PC-3 (cell line): ENCODE results near the gene SLC31A1. TPM values are rescaled to one million over a fixed set of nuclear protein-coding genes. Genes with fewer than 3 reads are reported as not detected.

Source experiments
- ATAC-seq: fragments of 200-7000 bp; cut with Tn5 transposase; 2 replicates; pipeline ENCODE4 v1.9.1; 2020; ENCODE audit warnings: mild to moderate bottlenecking, moderate library complexity
- BruUV-seq: library from RNA; stranded (reverse); fragments of 400-500 nt; replicated peaks from 2 replicates; lab custom pipeline; 2021; lab: Mats Ljungman, UMichigan
- CTCF ChIA-PET: fragments of 300-600 bp; sonication (Branson Sonifier 250); formaldehyde crosslinking; loops from one replicate; lab custom pipeline; 2022; ENCODE audit warnings: antibody characterized with exemption; lab: Charles Lee
- POLR2A ChIA-PET: fragments of 300-600 bp; sonication (Branson Sonifier 250); formaldehyde crosslinking; loops from one replicate; lab custom pipeline; 2022; ENCODE audit warnings: antibody characterized with exemption; ENCODE audit not compliant: unreplicated experiment; lab: Charles Lee
- DNase-seq: peaks from one replicate; pipeline ENCODE4 v3.0.0-alpha.2; 2015
- H2AFZ ChIP-seq: fragments of 300-600 bp; sonication (generic); 2 replicates; pipeline ENCODE4 v1.6.0; 2016; ENCODE audit warnings: antibody characterized with exemption, low read length
- H3F3A ChIP-seq: fragments of 300-600 bp; sonication (generic); one replicate; pipeline ENCODE4 v1.6.0; 2017; ENCODE audit warnings: antibody characterized with exemption, low read length, control low read depth, mild to moderate bottlenecking; ENCODE audit not compliant: unreplicated experiment
- H3K27ac ChIP-seq: fragments of 300-600 bp; sonication (generic); 2 replicates; pipeline ENCODE4 v1.5.1; 2016; ENCODE audit warnings: mild to moderate bottlenecking, low read length
- H3K27me3 ChIP-seq: fragments of 300-600 bp; sonication (generic); 2 replicates; pipeline ENCODE4 v1.6.1; 2016; ENCODE audit warnings: low read length, mixed read lengths
- H3K36me3 ChIP-seq: fragments of 300-600 bp; sonication (generic); 2 replicates; pipeline ENCODE4 v1.6.1; 2016; ENCODE audit warnings: low read depth, mixed run types, low read length, mixed read lengths
- H3K4me1 ChIP-seq: fragments of 300-600 bp; sonication (generic); 2 replicates; pipeline ENCODE4 v1.5.1; 2016; ENCODE audit warnings: low read length; ENCODE audit not compliant: insufficient read depth
- H3K4me2 ChIP-seq: fragments of 300-600 bp; sonication (generic); 2 replicates; pipeline ENCODE4 v1.6.0; 2016; ENCODE audit warnings: low read length
- H3K4me3 ChIP-seq: fragments of 300-600 bp; sonication (generic); 2 replicates; pipeline ENCODE4 v1.5.1; 2016; ENCODE audit warnings: mild to moderate bottlenecking, low read length, mixed read lengths
- H3K79me2 ChIP-seq: fragments of 300-600 bp; sonication (generic); 2 replicates; pipeline ENCODE4 v1.6.1; 2017; ENCODE audit warnings: low read length, mixed read lengths
- H3K9ac ChIP-seq: fragments of 300-600 bp; sonication (generic); 2 replicates; pipeline ENCODE4 v1.6.0; 2016; ENCODE audit warnings: mild to moderate bottlenecking, low read length
- H3K9me2 ChIP-seq: fragments of 300-600 bp; sonication (generic); replicated peaks from 2 replicates; pipeline ENCODE4 v1.6.1; 2016; ENCODE audit warnings: mixed run types, low read length, mixed read lengths
- H3K9me3 ChIP-seq: fragments of 300-600 bp; sonication (generic); 2 replicates; pipeline ENCODE4 v1.6.1; 2016; ENCODE audit warnings: low read length, mixed read lengths
- H4K20me1 ChIP-seq: fragments of 300-600 bp; sonication (generic); 2 replicates; pipeline ENCODE4 v1.6.1; 2016; ENCODE audit warnings: low read length, mixed read lengths
- EZH2 ChIP-seq: fragments of 300-600 bp; sonication (generic); IDR thresholded peaks from one replicate; pipeline ENCODE4 v1.6.1; 2017; ENCODE audit warnings: antibody characterized with exemption, mild to moderate bottlenecking, low read length; ENCODE audit not compliant: unreplicated experiment
- EZH2phosphoT487 ChIP-seq: fragments of 300-600 bp; sonication (generic); IDR thresholded peaks from 2 replicates; pipeline ENCODE4 v1.6.1; 2018; ENCODE audit warnings: mild to moderate bottlenecking, antibody characterized with exemption, low read length, borderline replicate concordance
- intact Hi-C: fragments of 100-400 bp; cut with micrococcal nuclease; formaldehyde crosslinking; loops from 2 replicates; pipeline ENCODE4 v1.9.0; 2023
- total RNA-seq: library from RNA; depleted of rRNA; stranded (reverse); fragments of >200 nt; gene quantifications from 2 replicates; pipeline ENCODE4 v1.2.3, GENCODE V29; 2014
- TF ChIP-seq, protein P1 (sequence below): fragments of 300-600 bp; sonication (generic); conservative IDR thresholded peaks from 2 replicates; pipeline ENCODE4 v1.5.1; 2017; ENCODE audit warnings: antibody characterized with exemption, low read depth, mild to moderate bottlenecking, low read length

SLC31A1 gene
- total RNA-seq, 1 experiment from 2014 or later, result 9.7 TPM

GRCh38 chr9:113306566-113306965 lies 85.2 kb downstream of the SLC31A1 start:
- intact Hi-C loops, result loop anchor here (10.0 kb wide), 1 partner anchor 348 kb away; no protein-coding TSS in a partner anchor
- CTCF ChIA-PET, result no interaction called here
- ATAC-seq, result no peak

DNA sequence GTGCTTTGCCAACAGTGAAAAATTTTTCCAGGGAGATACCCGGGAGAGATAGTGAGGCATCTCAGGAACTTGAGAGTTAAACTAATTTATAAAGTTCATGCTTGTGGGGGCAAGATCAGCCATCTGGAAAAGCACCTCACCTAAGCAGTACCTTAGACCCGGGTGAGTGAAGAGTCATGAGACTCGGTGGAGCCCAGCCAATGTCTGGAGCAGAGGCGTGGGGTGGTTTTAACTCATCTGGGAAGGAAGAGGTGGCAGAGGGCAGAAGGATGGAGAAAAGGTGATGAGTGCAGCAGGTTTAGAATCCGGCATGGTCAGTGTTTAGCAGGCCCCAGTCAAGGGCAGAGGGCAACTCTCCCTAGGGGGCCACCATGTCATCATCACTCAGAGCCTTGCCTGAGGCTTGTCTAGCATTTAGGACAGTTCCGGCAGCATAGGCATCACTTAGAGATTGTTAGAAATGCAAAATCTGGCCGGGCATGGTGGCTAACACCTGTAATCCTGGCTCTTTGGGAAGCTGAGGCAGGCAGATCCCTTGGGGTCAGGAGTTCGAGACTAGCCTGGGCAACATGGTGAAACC lies 86.1 kb downstream of the SLC31A1 start:
- H3K79me2 ChIP-seq, result no peaks in the 10 kb centered on the region
- ChIA-PET POLR2A (no interaction called here), CTCF (no interaction called here)
- BruUV-seq, result no TSS peak
- H3K4me2 ChIP-seq, result no peak overlapping the region
- no peaks in the 10 kb centered on the region for H4K20me1 ChIP-seq
- no peak overlapping the region for H3K9ac ChIP-seq
- H3F3A ChIP-seq, result no peaks in the 10 kb centered on the region
- no peaks in the 10 kb centered on the region for H3K9me3 ChIP-seq
- H3K27ac ChIP-seq, result no peak overlapping the region
- no peaks in the 10 kb centered on the region for H3K36me3 ChIP-seq
- intact Hi-C loops, result loop anchor here (10.0 kb wide), 1 partner anchor 347 kb away; no protein-coding TSS in a partner anchor
- H3K4me1 ChIP-seq, result no peaks in the 10 kb centered on the region
- ATAC-seq (no peak), DNase-seq (no peak)
- no peak overlapping the region for H2AFZ ChIP-seq
- no peaks in the 10 kb centered on the region for H3K27me3 ChIP-seq
- no peak overlapping the region for H3K4me3 ChIP-seq
- no peaks in the 10 kb centered on the region for H3K9me2 ChIP-seq
- TF ChIP-seq EZH2phosphoT487 (no peak), EZH2 (no peak)
- TF ChIP-seq, protein P1, sequence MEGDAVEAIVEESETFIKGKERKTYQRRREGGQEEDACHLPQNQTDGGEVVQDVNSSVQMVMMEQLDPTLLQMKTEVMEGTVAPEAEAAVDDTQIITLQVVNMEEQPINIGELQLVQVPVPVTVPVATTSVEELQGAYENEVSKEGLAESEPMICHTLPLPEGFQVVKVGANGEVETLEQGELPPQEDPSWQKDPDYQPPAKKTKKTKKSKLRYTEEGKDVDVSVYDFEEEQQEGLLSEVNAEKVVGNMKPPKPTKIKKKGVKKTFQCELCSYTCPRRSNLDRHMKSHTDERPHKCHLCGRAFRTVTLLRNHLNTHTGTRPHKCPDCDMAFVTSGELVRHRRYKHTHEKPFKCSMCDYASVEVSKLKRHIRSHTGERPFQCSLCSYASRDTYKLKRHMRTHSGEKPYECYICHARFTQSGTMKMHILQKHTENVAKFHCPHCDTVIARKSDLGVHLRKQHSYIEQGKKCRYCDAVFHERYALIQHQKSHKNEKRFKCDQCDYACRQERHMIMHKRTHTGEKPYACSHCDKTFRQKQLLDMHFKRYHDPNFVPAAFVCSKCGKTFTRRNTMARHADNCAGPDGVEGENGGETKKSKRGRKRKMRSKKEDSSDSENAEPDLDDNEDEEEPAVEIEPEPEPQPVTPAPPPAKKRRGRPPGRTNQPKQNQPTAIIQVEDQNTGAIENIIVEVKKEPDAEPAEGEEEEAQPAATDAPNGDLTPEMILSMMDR, result no peak

More at GRCh38 chr9:113306566-113306965, 85.2 kb downstream of the SLC31A1 start:
- H3K79me2 ChIP-seq, result no peaks in the 10 kb centered on the region
- no peaks in the 10 kb centered on the region for H3K9me2 ChIP-seq
- no peak overlapping the region for H3K27ac ChIP-seq
- no peaks in the 10 kb centered on the region for H3K9me3 ChIP-seq
- H3K4me1 ChIP-seq, result no peaks in the 10 kb centered on the region
- H3K36me3 ChIP-seq, result no peaks in the 10 kb centered on the region
- H3K4me3 ChIP-seq, result no peak overlapping the region
- no peak for TF ChIP-seq EZH2phosphoT487
- no peak for TF ChIP-seq EZH2
- TF ChIP-seq, protein P1, result no peak
- no peak overlapping the region for H3K9ac ChIP-seq
- no peak for DNase-seq
- H3K27me3 ChIP-seq, result no peaks in the 10 kb centered on the region
- no peaks in the 10 kb centered on the region for H4K20me1 ChIP-seq
- H2AFZ ChIP-seq, result no peak overlapping the region
- no peak overlapping the region for H3K4me2 ChIP-seq
- no TSS peak for BruUV-seq
- no peaks in the 10 kb centered on the region for H3F3A ChIP-seq
- POLR2A ChIA-PET, result no interaction called here

DNA sequence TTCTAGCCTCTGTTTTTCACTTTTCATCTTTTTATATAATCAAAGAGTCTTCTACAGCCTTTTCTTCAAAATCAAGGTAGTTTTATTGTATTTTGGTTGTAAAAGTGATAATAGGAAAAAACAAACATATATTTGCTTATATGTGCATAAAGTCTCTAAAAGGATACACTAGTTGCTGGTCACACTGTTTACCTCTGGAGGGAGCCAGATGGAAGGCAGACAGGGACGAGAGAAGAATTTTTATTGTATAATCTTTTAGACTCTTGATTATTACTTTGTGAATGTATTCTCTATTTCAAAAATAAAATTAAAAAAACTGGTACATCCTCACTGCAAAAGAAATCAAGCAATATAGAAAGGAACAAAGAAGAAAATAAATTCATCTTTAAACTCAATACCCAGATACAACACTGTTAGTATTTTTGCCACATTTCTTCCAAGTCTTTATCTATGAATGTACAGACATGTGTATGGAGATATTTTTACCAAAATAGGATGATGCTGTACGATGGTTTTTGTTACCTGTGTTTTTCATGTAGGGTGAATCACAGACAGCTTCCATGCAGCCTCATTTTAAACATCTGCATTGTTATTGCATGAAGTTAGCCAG lies 88.0 kb downstream of the SLC31A1 start:
- BruUV-seq, result no TSS peak
- no peak overlapping the region for H3K4me3 ChIP-seq
- no peaks in the 10 kb centered on the region for H3K9me2 ChIP-seq
- no peaks in the 10 kb centered on the region for H4K20me1 ChIP-seq
- H3F3A ChIP-seq, result no peaks in the 10 kb centered on the region
- no peaks in the 10 kb centered on the region for H3K9me3 ChIP-seq
- TF ChIP-seq EZH2 (no peak), EZH2phosphoT487 (no peak)
- TF ChIP-seq, protein P1, result peak; percentile 77
- ChIA-PET POLR2A (no interaction called here), CTCF (no interaction called here)
- H3K9ac ChIP-seq, result no peak overlapping the region
- H3K79me2 ChIP-seq, result no peaks in the 10 kb centered on the region
- ATAC-seq (peak; percentile 64), DNase-seq (peak; percentile 55)
- intact Hi-C loops, result loop anchor here (1.0 to 10.0 kb wide), 3 partner anchors 31 to 345 kb away; partner anchors contain the start of gene WDR31
- no peaks in the 10 kb centered on the region for H3K27me3 ChIP-seq
- H3K36me3 ChIP-seq, result no peaks in the 10 kb centered on the region
- no peak overlapping the region for H3K27ac ChIP-seq
- no peak overlapping the region for H3K4me2 ChIP-seq
- no peaks in the 10 kb centered on the region for H3K4me1 ChIP-seq
- H2AFZ ChIP-seq, result no peak overlapping the region
